Measurements from ENCODE around the gene GOLIM4. TPM values are rescaled to one million over a fixed set of nuclear protein-coding genes. Genes with fewer than 3 reads are reported as not detected.

Gene GOLIM4
- total RNA-seq, 2 donors from 2014 or later: 16.2 to 21.5 TPM

GRCh38 chr3:168117853-168118313, 22.2 kb upstream of the GOLIM4 start:
- Mint-ChIP-seq H3K36me3 (no peaks in the 10 kb centered on the region), H3K4me1 (ENCODE audit: low read depth in 2 of 2) (no peaks in the 10 kb centered on the region), H3K27me3 (peaks cover 2 to 8% of the 10 kb centered on the region in 2 donors), H3K4me3 (no peak overlapping the region), H3K27ac (no peak overlapping the region), H3K9me3 (no peaks in the 10 kb centered on the region)
- DNase-seq (ENCODE audit: low spot score): no peak
- no peak for ATAC-seq

GRCh38 chr3:168117059-168117458, 21.3 kb upstream of the GOLIM4 start:
- DNase-seq (ENCODE audit: low spot score) (no peak), ATAC-seq (no peak)
- no peaks in the 10 kb centered on the region for H3K36me3 Mint-ChIP-seq
- no peaks in the 10 kb centered on the region for H3K4me1 Mint-ChIP-seq (ENCODE audit: low read depth in 2 of 2)
- no peaks in the 10 kb centered on the region for H3K9me3 Mint-ChIP-seq
- H3K4me3 Mint-ChIP-seq: no peak overlapping the region
- no peak overlapping the region for H3K27ac Mint-ChIP-seq
- H3K27me3 Mint-ChIP-seq: peaks cover 2 to 8% of the 10 kb centered on the region in 2 donors

DNA sequence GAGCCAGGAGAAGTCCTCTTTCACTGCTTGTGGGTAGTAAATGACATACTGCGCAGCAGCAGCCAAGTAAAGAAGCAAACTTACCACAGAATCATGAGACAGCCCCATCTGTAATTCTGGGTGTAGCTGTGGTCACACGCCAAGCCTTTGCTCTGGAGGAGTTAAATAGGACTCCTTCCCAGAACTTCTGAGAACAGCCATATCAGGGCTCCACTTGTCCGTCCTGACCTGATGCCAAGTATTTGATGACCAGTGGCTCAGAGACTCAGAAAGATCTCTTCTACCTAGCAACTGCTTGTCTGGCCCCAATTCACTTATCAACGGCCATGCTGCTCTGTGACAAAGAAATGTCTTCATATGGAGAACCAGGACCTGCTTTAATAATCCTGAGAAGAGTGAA, 20.6 kb upstream of the GOLIM4 start:
- Mint-ChIP-seq H3K4me3 (no peak overlapping the region), H3K9me3 (no peaks in the 10 kb centered on the region), H3K27me3 (peaks cover 2 to 8% of the 10 kb centered on the region in 2 donors), H3K4me1 (ENCODE audit: low read depth in 2 of 2) (no peaks in the 10 kb centered on the region), H3K36me3 (no peaks in the 10 kb centered on the region), H3K27ac (no peak overlapping the region)
- no peak for DNase-seq (ENCODE audit: low spot score)
- no peak for ATAC-seq

GRCh38 chr3:168113848-168114247, 18.1 kb upstream of the GOLIM4 start:
- no peak overlapping the region for H3K27ac Mint-ChIP-seq
- peaks cover 2% of the 10 kb centered on the region in 2 donors for H3K27me3 Mint-ChIP-seq
- no peaks in the 10 kb centered on the region for H3K9me3 Mint-ChIP-seq
- no peaks in the 10 kb centered on the region for H3K4me1 Mint-ChIP-seq (ENCODE audit: low read depth in 2 of 2)
- DNase-seq (ENCODE audit: low spot score) (no peak), ATAC-seq (no peak)
- no peak overlapping the region for H3K4me3 Mint-ChIP-seq
- no peaks in the 10 kb centered on the region for H3K36me3 Mint-ChIP-seq

GRCh38 chr3:168112894-168113293, 17.2 kb upstream of the GOLIM4 start:
- Mint-ChIP-seq H3K4me1 (ENCODE audit: low read depth in 2 of 2) (no peaks in the 10 kb centered on the region), H3K36me3 (no peaks in the 10 kb centered on the region), H3K4me3 (no peak overlapping the region), H3K27ac (no peak overlapping the region), H3K9me3 (no peaks in the 10 kb centered on the region), H3K27me3 (peaks cover 0 to 2% of the 10 kb centered on the region in 2 donors)
- ATAC-seq (no peak), DNase-seq (ENCODE audit: low spot score) (no peak)

- H3K9me3 Mint-ChIP-seq: no peaks in the 10 kb centered on the region
- no peaks in the 10 kb centered on the region for H3K36me3 Mint-ChIP-seq
- DNase-seq (ENCODE audit: low spot score) (no peak), ATAC-seq (no peak)
- H3K4me1 Mint-ChIP-seq (ENCODE audit: low read depth in 2 of 2): no peaks in the 10 kb centered on the region
- peaks cover 0 to 16% of the 10 kb centered on the region in 2 donors for H3K27me3 Mint-ChIP-seq
- H3K4me3 Mint-ChIP-seq: no peak overlapping the region
- no peak overlapping the region for H3K27ac Mint-ChIP-seq
Observed at GRCh38 chr3:168104361-168104760, 8.6 kb upstream of the GOLIM4 start.

- no peaks in the 10 kb centered on the region for H3K36me3 Mint-ChIP-seq
- DNase-seq (ENCODE audit: low spot score) (no peak), ATAC-seq (no peak)
- peaks cover 0 to 16% of the 10 kb centered on the region in 2 donors for H3K27me3 Mint-ChIP-seq
- H3K9me3 Mint-ChIP-seq: no peaks in the 10 kb centered on the region
- no peaks in the 10 kb centered on the region for H3K4me1 Mint-ChIP-seq (ENCODE audit: low read depth in 2 of 2)
- no peak overlapping the region for H3K4me3 Mint-ChIP-seq
- H3K27ac Mint-ChIP-seq: no peak overlapping the region
Observed at GRCh38 chr3:168102735-168103410, 7.1 kb upstream of the GOLIM4 start.

DNA sequence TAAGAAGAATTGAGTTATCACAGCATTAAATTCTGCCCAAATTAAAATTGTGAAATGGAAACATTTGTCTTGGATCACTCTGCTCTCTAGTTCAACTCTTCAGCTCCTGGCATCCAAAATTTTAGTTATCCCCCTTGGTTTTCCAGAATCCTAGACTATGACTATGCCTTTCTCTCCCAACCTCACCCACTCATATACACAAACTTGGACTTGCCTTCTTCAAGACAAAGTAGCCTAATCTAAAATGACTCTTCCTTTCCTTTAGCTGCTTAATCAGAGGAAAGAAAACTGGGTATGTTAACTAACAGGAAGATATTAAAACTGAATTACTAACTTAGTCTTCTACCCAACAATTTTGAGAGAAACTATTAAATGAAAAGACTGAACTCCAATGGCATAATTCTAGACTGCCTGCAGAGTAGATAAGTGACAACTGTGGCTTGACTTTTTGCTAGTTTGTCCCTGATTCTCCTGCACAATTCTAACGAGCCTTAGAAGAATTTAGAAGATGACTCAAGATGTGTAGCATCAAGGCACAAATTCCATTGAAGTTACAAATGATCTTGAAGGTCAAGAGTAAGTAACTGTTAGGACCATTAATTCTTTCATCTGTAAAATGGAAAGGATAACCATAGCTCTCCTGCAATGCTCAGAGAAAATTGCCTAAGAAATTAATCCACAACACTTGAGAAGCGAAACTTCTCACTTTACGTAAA, 5.2 kb upstream of the GOLIM4 start:
- DNase-seq (ENCODE audit: low spot score) (no peak), ATAC-seq (no peak)
- Mint-ChIP-seq H3K36me3 (no peaks in the 10 kb centered on the region), H3K27me3 (peaks cover 0 to 16% of the 10 kb centered on the region in 2 donors), H3K4me1 (ENCODE audit: low read depth in 2 of 2) (peaks cover 5 to 10% of the 10 kb centered on the region in 2 donors), H3K9me3 (no peaks in the 10 kb centered on the region), H3K4me3 (no peak overlapping the region), H3K27ac (no peak overlapping the region)

DNA sequence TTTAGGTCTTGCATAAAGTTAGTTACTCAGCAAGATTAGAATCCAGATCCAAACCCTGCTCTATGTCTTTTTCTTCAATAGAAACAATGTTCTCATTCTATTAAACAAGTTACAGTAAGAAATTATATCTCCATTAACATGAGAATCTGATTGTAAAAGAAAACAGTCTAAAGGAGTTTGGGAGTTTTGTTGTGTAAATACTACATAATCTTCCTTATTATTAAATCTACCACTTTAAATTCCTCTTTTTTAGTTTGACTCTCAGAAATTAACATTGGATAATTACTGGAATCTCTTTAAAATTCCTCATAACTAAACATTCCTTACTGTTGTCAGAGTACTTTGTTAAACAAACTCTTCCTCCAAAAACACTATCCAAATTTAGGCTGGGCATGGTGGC, 1.7 kb upstream of the GOLIM4 start:
- H3K27me3 Mint-ChIP-seq: no peaks in the 10 kb centered on the region
- DNase-seq (ENCODE audit: low spot score) (no peak), ATAC-seq (no peak)
- H3K27ac Mint-ChIP-seq: peak overlapping the region in 1 of 2 donors; percentile 79
- H3K36me3 Mint-ChIP-seq: no peaks in the 10 kb centered on the region
- peak overlapping the region; percentile 88 for H3K4me3 Mint-ChIP-seq
- H3K9me3 Mint-ChIP-seq: no peaks in the 10 kb centered on the region
- peaks cover 14 to 29% of the 10 kb centered on the region in 2 donors for H3K4me1 Mint-ChIP-seq (ENCODE audit: low read depth in 2 of 2)

GRCh38 chr3:168096210-168096652, 507 bp upstream of the GOLIM4 start:
- H3K36me3 Mint-ChIP-seq: no peaks in the 10 kb centered on the region
- H3K9me3 Mint-ChIP-seq: no peaks in the 10 kb centered on the region
- H3K27ac Mint-ChIP-seq: peak overlapping the region; percentile 79 to 84
- DNase-seq (ENCODE audit: low spot score): peak; percentile 62
- peaks cover 14 to 40% of the 10 kb centered on the region in 2 donors for H3K4me1 Mint-ChIP-seq (ENCODE audit: low read depth in 2 of 2)
- ATAC-seq: peak; percentile 0 to 17
- no peaks in the 10 kb centered on the region for H3K27me3 Mint-ChIP-seq
- H3K4me3 Mint-ChIP-seq: peak overlapping the region; percentile 88

DNA sequence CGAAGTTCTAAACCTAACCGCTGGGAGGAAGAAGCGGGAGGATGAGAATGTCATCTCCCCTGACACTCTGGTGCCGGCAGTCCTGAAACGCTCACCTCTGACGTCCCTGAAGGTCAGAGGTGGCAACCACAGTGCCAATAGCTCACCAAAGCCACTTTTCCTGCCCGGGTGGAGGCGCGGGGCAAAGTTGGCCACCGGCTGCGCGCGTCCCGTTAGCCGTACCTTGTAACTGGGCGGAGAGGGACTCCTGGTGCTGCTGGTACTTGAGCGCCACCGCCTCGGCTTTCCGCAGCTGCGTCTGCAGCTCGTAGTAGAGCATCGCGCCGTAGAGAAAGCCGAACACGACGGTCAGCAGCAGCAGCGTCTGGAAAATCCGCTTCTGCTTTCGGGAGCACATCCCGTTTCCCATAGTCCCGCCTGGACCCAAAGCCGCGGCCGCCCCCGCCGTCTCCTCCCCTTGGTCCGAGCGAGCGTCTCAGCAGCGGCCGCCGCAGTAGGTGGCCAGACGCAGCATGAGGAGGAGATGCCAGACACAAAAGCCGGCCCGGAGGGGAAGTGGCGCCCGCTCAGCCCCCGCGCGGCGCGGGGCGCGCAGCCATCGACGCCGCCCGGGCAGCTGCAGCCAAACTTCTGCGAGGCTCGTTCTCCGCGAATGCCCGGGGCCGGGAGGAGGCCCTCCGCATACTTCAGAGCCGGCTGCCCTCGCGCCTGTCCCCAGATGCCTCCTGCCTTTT, 680 bp downstream of the GOLIM4 start:
- no peaks in the 10 kb centered on the region for H3K27me3 Mint-ChIP-seq
- peak; percentile 58 to 59 for ATAC-seq
- H3K9me3 Mint-ChIP-seq: no peaks in the 10 kb centered on the region
- peaks cover 17 to 49% of the 10 kb centered on the region in 2 donors for H3K4me1 Mint-ChIP-seq (ENCODE audit: low read depth in 2 of 2)
- H3K36me3 Mint-ChIP-seq: no peaks in the 10 kb centered on the region
- DNase-seq (ENCODE audit: low spot score): peak; percentile 78
- peak overlapping the region; percentile 88 for H3K4me3 Mint-ChIP-seq
- peak overlapping the region; percentile 79 to 84 for H3K27ac Mint-ChIP-seq

GRCh38 chr3:168094580-168094876, 1.2 kb downstream of the GOLIM4 start:
- ATAC-seq (no peak), DNase-seq (ENCODE audit: low spot score) (no peak)
- no peaks in the 10 kb centered on the region for H3K9me3 Mint-ChIP-seq
- H3K27me3 Mint-ChIP-seq: no peaks in the 10 kb centered on the region
- H3K27ac Mint-ChIP-seq: peak overlapping the region; percentile 70 to 79
- peak overlapping the region; percentile 88 for H3K4me3 Mint-ChIP-seq
- H3K36me3 Mint-ChIP-seq: no peaks in the 10 kb centered on the region
- H3K4me1 Mint-ChIP-seq (ENCODE audit: low read depth in 2 of 2): peaks cover 19 to 52% of the 10 kb centered on the region in 2 donors

DNA sequence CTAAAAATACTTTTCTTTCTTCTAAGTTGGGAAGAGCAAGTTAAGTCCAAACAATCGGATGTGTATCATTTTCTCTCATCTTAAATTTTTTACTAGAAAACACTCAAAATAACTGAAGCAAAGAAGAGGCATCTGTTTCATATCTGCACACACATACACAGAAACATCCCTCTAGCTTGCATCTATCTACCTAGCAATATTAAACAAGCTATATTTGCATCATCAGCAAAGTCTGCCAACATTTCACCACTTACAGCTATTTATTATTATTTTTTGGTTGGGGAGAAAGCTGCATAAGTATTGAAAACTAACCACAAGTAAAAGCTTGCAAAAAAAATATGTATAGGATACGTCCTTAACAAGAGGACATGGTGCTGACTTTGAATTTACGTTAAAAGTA, 1.9 kb downstream of the GOLIM4 start:
- ATAC-seq: no peak
- peaks cover 24 to 59% of the 10 kb centered on the region in 2 donors for H3K4me1 Mint-ChIP-seq (ENCODE audit: low read depth in 2 of 2)
- no peak for DNase-seq (ENCODE audit: low spot score)
- H3K27ac Mint-ChIP-seq: no peak overlapping the region
- no peaks in the 10 kb centered on the region for H3K36me3 Mint-ChIP-seq
- no peaks in the 10 kb centered on the region for H3K9me3 Mint-ChIP-seq
- no peaks in the 10 kb centered on the region for H3K27me3 Mint-ChIP-seq
- peak overlapping the region; percentile 88 for H3K4me3 Mint-ChIP-seq

DNA sequence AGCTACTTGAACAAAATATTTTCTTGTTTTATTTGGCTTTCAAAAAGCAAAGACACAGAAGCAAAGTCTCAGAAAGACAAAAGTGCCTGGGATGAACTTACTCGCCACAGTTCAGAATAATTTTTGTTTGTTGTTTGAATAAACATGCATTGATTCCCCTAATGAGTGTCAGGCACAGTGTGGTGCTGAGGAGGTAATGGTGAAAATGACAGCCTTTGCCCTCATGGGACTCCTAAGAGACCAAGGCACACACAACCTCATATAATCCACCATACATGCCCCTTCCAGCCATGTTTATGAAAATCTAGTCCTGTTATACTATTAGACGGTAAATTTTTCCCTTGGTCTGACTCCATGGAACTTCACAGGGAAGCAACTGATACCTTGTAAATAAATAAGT, 2.5 kb downstream of the GOLIM4 start:
- Mint-ChIP-seq H3K27me3 (no peaks in the 10 kb centered on the region), H3K36me3 (no peaks in the 10 kb centered on the region), H3K4me1 (ENCODE audit: low read depth in 2 of 2) (peaks cover 29 to 64% of the 10 kb centered on the region in 2 donors), H3K4me3 (peak overlapping the region; percentile 88), H3K27ac (no peak overlapping the region), H3K9me3 (no peaks in the 10 kb centered on the region)
- ATAC-seq (no peak), DNase-seq (ENCODE audit: low spot score) (no peak)
